Transverse colon (tissue), 4 donors: ENCODE results near the gene DCHS2. TPM values are rescaled to one million over a fixed set of nuclear protein-coding genes. Genes with fewer than 3 reads are reported as not detected.

ENCODE experiments used
- DNase-seq: peaks from one replicate; pipeline ENCODE4 v3.0.0-alpha.2; 2019
- H3K27ac ChIP-seq, 4 donors: fragments of 200-600 bp; sonication (generic); 2 replicates each; pipeline ENCODE4 v1.5.1; 2016 to 2018; ENCODE audit warnings: inconsistent platforms in 4 of 4
- H3K27me3 ChIP-seq: fragments of 200-600 bp; sonication (generic); 2 replicates; pipeline ENCODE4 v1.5.1; 2017; ENCODE audit warnings: inconsistent platforms
- H3K36me3 ChIP-seq, 4 donors: fragments of 200-600 bp; sonication (generic); 2 replicates each; pipeline ENCODE4 v1.5.1; 2017 to 2019; ENCODE audit warnings: inconsistent platforms in 4 of 4
- H3K4me1 ChIP-seq, 4 donors: fragments of 200-600 bp; sonication (generic); 2 replicates each; pipeline ENCODE4 v1.5.1; 2017 to 2020; ENCODE audit warnings: inconsistent platforms in 4 of 4
- H3K4me3 ChIP-seq, 4 donors: fragments of 200-600 bp; sonication (generic); 1 replicate in 1 of 4; 2 replicates in 3 of 4; pipeline versions ENCODE4 v1.5.1 to v1.6.1; 2017 to 2019; ENCODE audit warnings: inconsistent platforms in 4 of 4
- H3K9me3 ChIP-seq, 2 donors: fragments of 200-600 bp; sonication (generic); 2 replicates each; pipeline ENCODE4 v1.5.1; 2017 to 2019; ENCODE audit warnings: inconsistent platforms in 2 of 2
- CTCF ChIP-seq, 5 experiments: fragments of 200-600 bp in 3 of 5; fragments of 450-650 bp in 2 of 5; sonication (generic) in 3 of 5; IDR thresholded peaks; 1 replicate in 2 of 5; 2 replicates in 3 of 5; pipeline ENCODE4 v1.5.1; 2016 to 2017; ENCODE audit warnings: antibody characterized with exemption in 5 of 5, inconsistent platforms in 3 of 5, mild to moderate bottlenecking in 2 of 5, moderate library complexity in 1 of 5
- EP300 ChIP-seq: sonication (generic); formaldehyde crosslinking; IDR thresholded peaks from one replicate; pipeline ENCODE4 v1.6.1; 2017; ENCODE audit warnings: antibody characterized with exemption, low read depth
- POLR2A ChIP-seq: fragments of 450-650 bp; IDR thresholded peaks from one replicate; pipeline ENCODE4 v1.6.1; 2016; ENCODE audit warnings: antibody characterized with exemption, mild to moderate bottlenecking, moderate library complexity
- POLR2AphosphoS5 ChIP-seq, 3 donors: sonication (generic); formaldehyde crosslinking; IDR thresholded peaks; one replicate each; pipeline ENCODE4 v1.6.1; 2016; ENCODE audit warnings: antibody characterized with exemption in 3 of 3
- WGBS, 2 donors: methylation state at CpG; one replicate each; pipeline ENCODE4 v1.1.5; 2018; ENCODE audit warnings: low coverage in 1 of 2; 5-methylcytosine and 5-hydroxymethylcytosine counted together
- in situ Hi-C, 4 donors: fragments of 200-750 bp; cut with MboI; loops; one replicate each; pipeline versions ENCODE4 v1.15.0 to v1.15.1; 2017; ENCODE audit warnings: low sequenced_read_pairs in 3 of 4, low pct_ligation_motif_present in 1 of 4, low pct_unique_long_range_greater_than_20kb in 1 of 4
- intact Hi-C: fragments of 100-400 bp; cut with DNase I; formaldehyde crosslinking; loops from one replicate; pipeline ENCODE4 v1.15.1; 2023; ENCODE audit warnings: low total_unique reads
- total RNA-seq, 4 donors: library from RNA; depleted of rRNA; stranded (reverse); fragments of >200 nt; gene quantifications; one replicate each; pipeline ENCODE4 v1.1.0, GENCODE V29; 2016

Gene DCHS2
- total RNA-seq, 4 donors from 2014 or later, result 0.60 to 20.6 (median 2.9) TPM

- peaks cover 0 to 4% of the 10 kb centered on the region in 2 donors for H3K9me3 ChIP-seq
- H3K27ac ChIP-seq, result no peak overlapping the region
- intact Hi-C loops, result no loop called here
- H3K27me3 ChIP-seq, result no peaks in the 10 kb centered on the region
- H3K4me3 ChIP-seq, result no peak overlapping the region
- no peaks in the 10 kb centered on the region for H3K36me3 ChIP-seq
- no peak for TF ChIP-seq POLR2A
- TF ChIP-seq CTCF (IDR thresholded peaks at IDR 0.05), result no peak
- no peak for TF ChIP-seq POLR2AphosphoS5 (IDR thresholded peaks at IDR 0.05)
- no peak for TF ChIP-seq EP300
- no peaks in the 10 kb centered on the region for H3K4me1 ChIP-seq
- DNase-seq, result no peak
- 92 to 100% methylated on average over 1 to 8 of the region's 8 CpGs for WGBS, 2 donors
- in situ Hi-C loops, result no loop called here
Observed at GRCh38 chr4:154192585-154192984, 299.0 kb downstream of the DCHS2 start.

DNA sequence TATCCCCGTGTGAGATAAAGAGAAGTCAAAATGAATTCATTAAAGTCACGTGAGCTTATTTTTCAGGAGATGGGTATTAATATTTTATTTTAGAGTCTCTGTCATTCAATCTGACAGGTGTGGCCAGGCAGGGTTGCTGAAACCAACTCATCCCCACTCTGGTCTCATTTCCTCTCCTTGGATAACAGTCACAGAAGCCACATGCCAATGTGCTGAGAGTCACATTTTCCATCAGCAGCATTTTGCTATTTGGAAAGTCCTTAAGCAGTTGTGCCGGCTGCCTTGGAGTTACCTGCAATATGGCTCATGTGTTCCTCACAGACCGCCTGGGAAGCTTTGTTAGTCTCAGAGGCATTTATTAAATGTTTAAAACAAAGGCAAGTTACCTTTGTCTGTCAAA lies 302.3 kb downstream of the DCHS2 start:
- no peak for TF ChIP-seq CTCF (IDR thresholded peaks at IDR 0.05)
- TF ChIP-seq EP300, result no peak
- TF ChIP-seq POLR2A, result no peak
- no peak for TF ChIP-seq POLR2AphosphoS5 (IDR thresholded peaks at IDR 0.05)
- Histone ChIP-seq H3K4me3 (no peak overlapping the region), H3K27ac (no peak overlapping the region), H3K36me3 (no peaks in the 10 kb centered on the region), H3K4me1 (no peaks in the 10 kb centered on the region), H3K27me3 (no peaks in the 10 kb centered on the region), H3K9me3 (no peaks in the 10 kb centered on the region)
- intact Hi-C loops, result no loop called here
- in situ Hi-C loops, result no loop called here
- DNase-seq, result no peak
- WGBS, 2 donors, result 50 to 72% methylated on average over 2 to 4 of the region's 4 CpGs

DNA sequence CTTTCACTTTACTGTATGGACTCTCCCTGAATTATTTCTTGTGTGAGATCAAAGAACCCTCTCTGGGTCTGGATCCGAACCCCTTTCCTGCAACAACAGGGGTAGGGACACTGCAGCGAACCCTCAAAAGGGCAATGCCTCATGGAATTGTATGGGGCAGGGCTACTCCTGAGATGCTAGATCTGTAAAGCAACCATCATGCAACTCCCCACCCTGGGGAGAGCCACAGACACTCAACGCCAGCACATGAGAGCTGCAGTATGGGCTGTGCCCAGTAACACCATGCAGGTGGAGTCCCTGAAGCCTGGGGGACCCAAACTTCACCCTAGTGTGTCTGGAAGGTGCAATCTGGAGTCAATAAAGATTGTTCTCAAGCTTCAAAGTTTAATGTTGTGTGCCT lies 304.7 kb downstream of the DCHS2 start:
- in situ Hi-C loops (no loop called here), intact Hi-C loops (no loop called here)
- H3K27ac ChIP-seq, result no peak overlapping the region
- no peaks in the 10 kb centered on the region for H3K27me3 ChIP-seq
- no peak for DNase-seq
- H3K36me3 ChIP-seq, result no peaks in the 10 kb centered on the region
- TF ChIP-seq CTCF (IDR thresholded peaks at IDR 0.05) (no peak), POLR2A (no peak), EP300 (no peak), POLR2AphosphoS5 (IDR thresholded peaks at IDR 0.05) (no peak)
- WGBS, 2 donors, result 81% methylated on average over 3 of the region's 3 CpGs; no CpG with 5 or more reads in 1 of the 2 donors
- H3K9me3 ChIP-seq, result no peaks in the 10 kb centered on the region
- H3K4me3 ChIP-seq, result no peak overlapping the region
- H3K4me1 ChIP-seq, result no peaks in the 10 kb centered on the region

DNA sequence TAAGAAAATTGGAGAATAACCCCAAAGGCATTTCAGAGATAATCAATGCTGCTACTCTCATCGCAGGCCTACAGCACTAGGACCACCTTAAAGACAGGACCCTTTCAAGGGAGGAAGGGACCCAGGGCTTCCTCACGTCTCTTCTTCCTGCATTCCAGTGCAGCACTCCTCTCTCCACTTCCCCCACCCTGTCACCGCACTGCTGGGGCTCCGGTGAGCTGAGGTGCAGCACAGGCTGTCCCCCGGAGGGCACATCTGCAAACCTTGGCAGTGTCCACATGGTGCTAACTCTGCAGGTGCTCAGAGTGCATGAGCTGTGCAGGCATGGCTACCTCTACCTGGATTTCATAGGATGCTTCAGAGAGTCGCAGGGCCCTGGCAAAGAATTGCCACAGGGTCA lies 305.6 kb downstream of the DCHS2 start:
- no peaks in the 10 kb centered on the region for H3K4me1 ChIP-seq
- in situ Hi-C loops (no loop called here), intact Hi-C loops (no loop called here)
- no peak overlapping the region for H3K4me3 ChIP-seq
- no peaks in the 10 kb centered on the region for H3K27me3 ChIP-seq
- 60 to 69% methylated on average over 2 to 6 of the region's 6 CpGs for WGBS, 2 donors
- no peaks in the 10 kb centered on the region for H3K36me3 ChIP-seq
- no peak for DNase-seq
- H3K27ac ChIP-seq, result no peak overlapping the region
- no peak for TF ChIP-seq POLR2AphosphoS5 (IDR thresholded peaks at IDR 0.05)
- no peak for TF ChIP-seq POLR2A
- TF ChIP-seq CTCF (IDR thresholded peaks at IDR 0.05), result no peak
- no peak for TF ChIP-seq EP300
- H3K9me3 ChIP-seq, result no peaks in the 10 kb centered on the region
